Neural cell (in vitro differentiated cells): ENCODE data around the gene HOXC10. TPM values are rescaled to one million over a fixed set of nuclear protein-coding genes. Genes with fewer than 3 reads are reported as not detected.

Experiments
- H2AFZ ChIP-seq: fragments of 200-600, 300-800 bp; sonication (generic), shearing (Covaris generic); 2 replicates; pipeline ENCODE4 v1.6.0; 2014; ENCODE audit warnings: low read depth, mild to moderate bottlenecking, antibody characterized with exemption, low read length, moderate library complexity
- H3F3A ChIP-seq: fragments of 200-600 bp; shearing (Covaris generic); 2 replicates; pipeline ENCODE4 v1.6.1; 2016; ENCODE audit warnings: mild to moderate bottlenecking, moderate library complexity, mixed read lengths, antibody characterized with exemption, low read length; ENCODE audit not compliant: insufficient read depth, poor library complexity, severe bottlenecking
- H3K27ac ChIP-seq: fragments of 200-600, 300-800 bp; sonication (generic), shearing (Covaris generic); 2 replicates; pipeline ENCODE4 v1.5.1; 2014; ENCODE audit warnings: mild to moderate bottlenecking, low read length, moderate library complexity
- H3K27me3 ChIP-seq: fragments of 300-800, 200-600 bp; sonication (generic), shearing (Covaris generic); 2 replicates; pipeline ENCODE4 v1.6.0; 2014; ENCODE audit warnings: mild to moderate bottlenecking, low read depth, low read length, moderate library complexity; ENCODE audit not compliant: insufficient read depth
- H3K36me3 ChIP-seq: fragments of 300-800, 200-600 bp; sonication (generic), shearing (Covaris generic); 2 replicates; pipeline ENCODE4 v1.5.1; 2014; ENCODE audit warnings: mild to moderate bottlenecking, antibody characterized with exemption, low read length, moderate library complexity; ENCODE audit not compliant: insufficient read depth
- H3K4me2 ChIP-seq: fragments of 300-800, 200-600 bp; sonication (generic), shearing (Covaris generic); 2 replicates; pipeline ENCODE4 v1.6.0; 2014; ENCODE audit warnings: mild to moderate bottlenecking, low read length
- H3K4me3 ChIP-seq: fragments of 300-800, 200-600 bp; sonication (generic), shearing (Covaris generic); 2 replicates; pipeline ENCODE4 v1.5.1; 2014; ENCODE audit warnings: mild to moderate bottlenecking, low read length, moderate library complexity
- H3K79me2 ChIP-seq: fragments of 200-600 bp; shearing (Covaris generic); replicated peaks from 2 replicates; pipeline ENCODE4 v1.6.0; 2014; ENCODE audit warnings: mild to moderate bottlenecking, low read length, moderate library complexity; ENCODE audit not compliant: insufficient read depth
- H3K9ac ChIP-seq: fragments of 300-800, 200-600 bp; sonication (generic), shearing (Covaris generic); 2 replicates; pipeline ENCODE4 v1.6.1; 2016; ENCODE audit warnings: mild to moderate bottlenecking, low read length, mixed read lengths
- H3K9me2 ChIP-seq: fragments of 200-600 bp; shearing (Covaris generic); 2 replicates; pipeline ENCODE4 v1.6.1; 2016; ENCODE audit warnings: mild to moderate bottlenecking, low read length, mixed read lengths; ENCODE audit not compliant: insufficient read depth
- H3K9me3 ChIP-seq: fragments of 200-600, 300-800 bp; sonication (generic), shearing (Covaris generic); 2 replicates; pipeline ENCODE4 v1.6.1; 2016; ENCODE audit warnings: mild to moderate bottlenecking, mixed run types, low read length, moderate library complexity, mixed read lengths
- H4K20me1 ChIP-seq: fragments of 200-600 bp; shearing (Covaris generic); 2 replicates; pipeline ENCODE4 v1.6.1; 2016; ENCODE audit warnings: mild to moderate bottlenecking, mixed run types; ENCODE audit not compliant: insufficient read depth
- EP300 ChIP-seq: fragments of 450-650 bp; conservative IDR thresholded peaks from 2 replicates; pipeline ENCODE4 v1.6.1; 2014; ENCODE audit warnings: antibody characterized with exemption, mild to moderate bottlenecking, moderate library complexity; ENCODE audit not compliant: poor library complexity, severe bottlenecking
- EZH2 ChIP-seq: fragments of 200-600, 300-800 bp; shearing (Covaris generic), sonication (generic); IDR thresholded peaks from 2 replicates; pipeline ENCODE4 v1.6.1; 2014; ENCODE audit warnings: antibody characterized with exemption, low read length, borderline replicate concordance, mild to moderate bottlenecking; ENCODE audit not compliant: insufficient read depth, poor library complexity, severe bottlenecking
- MXI1 ChIP-seq: fragments of 450-650 bp; conservative IDR thresholded peaks from 2 replicates; pipeline ENCODE4 v1.6.1; 2014; ENCODE audit warnings: antibody characterized with exemption, mild to moderate bottlenecking; ENCODE audit not compliant: poor library complexity, severe bottlenecking
- POLR2AphosphoS5 ChIP-seq: IDR thresholded peaks from 2 replicates; pipeline ENCODE4 v1.6.1; 2012
- RAD21 ChIP-seq: fragments of 450-650 bp; conservative IDR thresholded peaks from 2 replicates; pipeline ENCODE4 v1.6.1; 2014; ENCODE audit warnings: antibody characterized with exemption, mild to moderate bottlenecking, moderate library complexity
- SMC3 ChIP-seq: fragments of 450-650 bp; conservative IDR thresholded peaks from 2 replicates; pipeline ENCODE4 v1.6.1; 2014; ENCODE audit warnings: antibody characterized with exemption, mild to moderate bottlenecking, moderate library complexity; ENCODE audit not compliant: poor library complexity
- TAF1 ChIP-seq: IDR thresholded peaks from 2 replicates; pipeline ENCODE4 v1.6.1; 2012; ENCODE audit warnings: low read depth
- polyA plus RNA-seq: library from polyadenylated mRNA; depleted of rRNA; stranded (reverse); fragments of >200 nt; gene quantifications from 2 replicates; pipeline ENCODE4 v1.2.3, GENCODE V29; 2014
- TF ChIP-seq, protein P1 (sequence below): IDR thresholded peaks from 2 replicates; pipeline ENCODE4 v1.6.1; 2012; ENCODE audit warnings: borderline replicate concordance
- TF ChIP-seq, protein P2 (sequence below): fragments of 450-650 bp; IDR thresholded peaks from 2 replicates; pipeline ENCODE4 v1.5.1; 2014; ENCODE audit warnings: antibody characterized with exemption, mild to moderate bottlenecking, moderate library complexity; ENCODE audit not compliant: poor library complexity, severe bottlenecking

HOXC10 gene
- polyA plus RNA-seq, 1 donor from 2014 or later, result not detected

DNA sequence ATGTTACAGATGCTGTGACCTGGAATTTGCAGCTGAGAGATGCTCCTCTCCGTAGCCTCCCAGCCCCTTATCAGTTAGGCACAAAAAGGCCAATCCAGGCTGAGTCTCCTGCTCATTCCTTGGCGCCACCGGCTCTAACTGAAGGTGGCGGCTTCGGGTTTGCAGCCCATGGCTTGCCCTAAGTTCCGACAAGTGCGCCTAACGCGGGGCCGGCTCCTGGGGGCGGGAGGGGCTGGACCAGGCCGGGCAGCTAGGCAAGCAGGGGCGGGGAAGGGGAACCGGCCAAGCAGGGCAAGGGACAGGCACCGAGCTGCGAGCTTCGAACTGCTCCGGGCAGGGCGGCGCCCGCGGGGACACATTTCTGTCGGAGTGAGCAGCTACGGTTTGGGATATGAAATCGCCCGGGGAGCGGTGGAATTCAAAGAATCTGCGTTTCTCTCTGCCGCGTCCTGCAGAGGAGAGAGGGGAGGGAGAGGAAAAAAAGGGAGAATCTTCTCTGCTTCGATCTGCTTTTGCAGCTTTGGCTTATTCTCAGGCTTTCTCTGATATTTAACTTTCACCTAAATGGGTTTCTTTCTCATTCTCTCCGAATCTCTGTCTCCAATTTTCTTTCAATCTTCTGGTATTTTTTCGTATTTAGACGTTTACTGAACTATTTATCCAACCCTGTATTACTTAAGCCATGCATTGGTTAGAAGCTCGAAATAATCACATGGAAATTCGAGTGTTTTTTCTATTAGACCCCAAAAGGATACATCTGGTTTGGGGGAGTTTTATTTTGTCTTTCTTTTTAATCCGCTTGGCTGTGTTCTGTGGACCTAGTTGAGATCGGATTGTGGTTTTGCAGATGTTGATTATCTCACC is 31.8 kb upstream of the HOXC10 start:
- no peak overlapping the region for H3K9ac ChIP-seq
- no peak overlapping the region for H3K27ac ChIP-seq
- no peaks in the 10 kb centered on the region for H3F3A ChIP-seq
- TF ChIP-seq, protein P1, sequence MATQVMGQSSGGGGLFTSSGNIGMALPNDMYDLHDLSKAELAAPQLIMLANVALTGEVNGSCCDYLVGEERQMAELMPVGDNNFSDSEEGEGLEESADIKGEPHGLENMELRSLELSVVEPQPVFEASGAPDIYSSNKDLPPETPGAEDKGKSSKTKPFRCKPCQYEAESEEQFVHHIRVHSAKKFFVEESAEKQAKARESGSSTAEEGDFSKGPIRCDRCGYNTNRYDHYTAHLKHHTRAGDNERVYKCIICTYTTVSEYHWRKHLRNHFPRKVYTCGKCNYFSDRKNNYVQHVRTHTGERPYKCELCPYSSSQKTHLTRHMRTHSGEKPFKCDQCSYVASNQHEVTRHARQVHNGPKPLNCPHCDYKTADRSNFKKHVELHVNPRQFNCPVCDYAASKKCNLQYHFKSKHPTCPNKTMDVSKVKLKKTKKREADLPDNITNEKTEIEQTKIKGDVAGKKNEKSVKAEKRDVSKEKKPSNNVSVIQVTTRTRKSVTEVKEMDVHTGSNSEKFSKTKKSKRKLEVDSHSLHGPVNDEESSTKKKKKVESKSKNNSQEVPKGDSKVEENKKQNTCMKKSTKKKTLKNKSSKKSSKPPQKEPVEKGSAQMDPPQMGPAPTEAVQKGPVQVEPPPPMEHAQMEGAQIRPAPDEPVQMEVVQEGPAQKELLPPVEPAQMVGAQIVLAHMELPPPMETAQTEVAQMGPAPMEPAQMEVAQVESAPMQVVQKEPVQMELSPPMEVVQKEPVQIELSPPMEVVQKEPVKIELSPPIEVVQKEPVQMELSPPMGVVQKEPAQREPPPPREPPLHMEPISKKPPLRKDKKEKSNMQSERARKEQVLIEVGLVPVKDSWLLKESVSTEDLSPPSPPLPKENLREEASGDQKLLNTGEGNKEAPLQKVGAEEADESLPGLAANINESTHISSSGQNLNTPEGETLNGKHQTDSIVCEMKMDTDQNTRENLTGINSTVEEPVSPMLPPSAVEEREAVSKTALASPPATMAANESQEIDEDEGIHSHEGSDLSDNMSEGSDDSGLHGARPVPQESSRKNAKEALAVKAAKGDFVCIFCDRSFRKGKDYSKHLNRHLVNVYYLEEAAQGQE, result no peak
- TF ChIP-seq, protein P2, sequence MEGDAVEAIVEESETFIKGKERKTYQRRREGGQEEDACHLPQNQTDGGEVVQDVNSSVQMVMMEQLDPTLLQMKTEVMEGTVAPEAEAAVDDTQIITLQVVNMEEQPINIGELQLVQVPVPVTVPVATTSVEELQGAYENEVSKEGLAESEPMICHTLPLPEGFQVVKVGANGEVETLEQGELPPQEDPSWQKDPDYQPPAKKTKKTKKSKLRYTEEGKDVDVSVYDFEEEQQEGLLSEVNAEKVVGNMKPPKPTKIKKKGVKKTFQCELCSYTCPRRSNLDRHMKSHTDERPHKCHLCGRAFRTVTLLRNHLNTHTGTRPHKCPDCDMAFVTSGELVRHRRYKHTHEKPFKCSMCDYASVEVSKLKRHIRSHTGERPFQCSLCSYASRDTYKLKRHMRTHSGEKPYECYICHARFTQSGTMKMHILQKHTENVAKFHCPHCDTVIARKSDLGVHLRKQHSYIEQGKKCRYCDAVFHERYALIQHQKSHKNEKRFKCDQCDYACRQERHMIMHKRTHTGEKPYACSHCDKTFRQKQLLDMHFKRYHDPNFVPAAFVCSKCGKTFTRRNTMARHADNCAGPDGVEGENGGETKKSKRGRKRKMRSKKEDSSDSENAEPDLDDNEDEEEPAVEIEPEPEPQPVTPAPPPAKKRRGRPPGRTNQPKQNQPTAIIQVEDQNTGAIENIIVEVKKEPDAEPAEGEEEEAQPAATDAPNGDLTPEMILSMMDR, result no peak
- TF ChIP-seq EZH2 (peak; percentile 87), POLR2AphosphoS5 (no peak)
- no peaks in the 10 kb centered on the region for H3K79me2 ChIP-seq
- H3K27me3 ChIP-seq, result peaks cover 100% of the 10 kb centered on the region
- H2AFZ ChIP-seq, result no peak overlapping the region
- no peak overlapping the region for H3K4me2 ChIP-seq
- H3K9me2 ChIP-seq, result no peaks in the 10 kb centered on the region
- no peak overlapping the region for H3K4me3 ChIP-seq
- no peaks in the 10 kb centered on the region for H3K36me3 ChIP-seq
- H3K9me3 ChIP-seq, result no peaks in the 10 kb centered on the region
- H4K20me1 ChIP-seq, result no peaks in the 10 kb centered on the region

DNA sequence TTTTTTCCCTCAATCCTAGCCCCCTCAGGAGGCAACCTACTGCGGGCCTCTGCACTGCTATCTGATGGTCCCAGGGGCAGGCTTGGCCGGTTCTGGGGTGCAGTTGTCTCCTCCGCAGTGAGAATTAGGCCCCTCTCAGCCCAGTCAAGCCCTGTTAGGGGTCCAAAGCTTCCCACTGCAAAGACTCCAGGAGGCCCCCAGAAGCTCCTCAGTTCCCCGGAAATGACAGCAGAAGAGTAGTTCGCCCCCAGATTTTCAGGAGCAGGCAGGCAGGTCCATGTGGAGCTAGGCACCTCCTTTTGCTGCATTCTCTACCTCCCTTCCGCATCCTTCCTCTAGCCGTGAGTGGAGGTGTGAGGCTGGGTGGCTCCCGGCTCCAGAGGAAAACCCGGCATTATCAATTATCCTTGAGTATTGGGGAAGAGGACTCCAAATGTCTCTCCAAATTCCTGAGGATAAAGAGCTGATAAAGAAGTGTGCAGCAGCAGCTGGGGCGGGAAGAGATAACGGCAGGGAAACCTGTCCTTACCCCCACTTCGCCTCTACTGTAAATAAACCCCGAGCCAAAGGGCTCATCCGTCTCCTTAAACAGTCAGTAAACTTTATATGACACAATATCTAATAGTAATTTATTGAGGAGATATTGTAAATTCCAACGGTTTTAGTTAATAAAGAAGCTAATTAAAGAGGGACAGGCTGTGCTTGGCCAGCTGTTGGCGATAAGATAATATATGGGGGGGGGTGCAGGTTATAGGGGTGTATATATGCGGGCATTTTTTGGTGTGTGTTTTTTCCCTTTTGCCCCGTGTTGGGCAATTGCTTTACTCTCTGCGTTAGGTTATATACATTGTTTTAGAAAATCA is 30.9 kb upstream of the HOXC10 start:
- Histone ChIP-seq H2AFZ (no peak overlapping the region), H3K4me2 (no peak overlapping the region), H3K79me2 (no peaks in the 10 kb centered on the region), H3K27ac (no peak overlapping the region), H3F3A (no peaks in the 10 kb centered on the region), H3K9me3 (no peaks in the 10 kb centered on the region), H3K36me3 (no peaks in the 10 kb centered on the region), H3K9me2 (no peaks in the 10 kb centered on the region), H3K27me3 (peaks cover 100% of the 10 kb centered on the region), H3K4me3 (no peak overlapping the region), H4K20me1 (no peaks in the 10 kb centered on the region), H3K9ac (no peak overlapping the region)
- TF ChIP-seq MXI1 (no peak), SMC3 (no peak), TAF1 (no peak), EP300 (no peak), POLR2AphosphoS5 (no peak), RAD21 (no peak), EZH2 (no peak)
- TF ChIP-seq, protein P1, result no peak
- TF ChIP-seq, protein P2, result no peak
